Measurements from ENCODE around the gene SLC38A8.

DNA sequence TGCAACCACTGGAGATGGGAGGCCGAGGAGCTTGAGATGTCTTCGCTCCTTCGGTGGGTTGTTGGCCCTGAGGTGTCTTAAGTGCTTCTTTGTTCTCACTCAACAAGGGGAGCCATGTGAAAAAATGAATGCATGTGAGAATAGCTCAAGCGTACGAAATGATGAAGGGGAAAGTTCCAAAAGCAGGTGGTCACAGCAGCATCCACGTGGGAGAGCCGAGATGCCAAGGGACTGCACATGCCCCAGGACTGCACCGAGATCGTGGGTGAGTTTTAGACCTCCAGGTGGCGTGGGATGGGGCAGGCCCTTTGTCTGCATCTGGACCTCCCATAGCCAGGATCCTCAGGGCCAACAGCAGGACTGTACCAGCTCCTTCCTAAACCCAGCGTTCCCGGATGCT, 8.1 kb downstream of the SLC38A8 start:
- TF ChIP-seq, protein P1, sequence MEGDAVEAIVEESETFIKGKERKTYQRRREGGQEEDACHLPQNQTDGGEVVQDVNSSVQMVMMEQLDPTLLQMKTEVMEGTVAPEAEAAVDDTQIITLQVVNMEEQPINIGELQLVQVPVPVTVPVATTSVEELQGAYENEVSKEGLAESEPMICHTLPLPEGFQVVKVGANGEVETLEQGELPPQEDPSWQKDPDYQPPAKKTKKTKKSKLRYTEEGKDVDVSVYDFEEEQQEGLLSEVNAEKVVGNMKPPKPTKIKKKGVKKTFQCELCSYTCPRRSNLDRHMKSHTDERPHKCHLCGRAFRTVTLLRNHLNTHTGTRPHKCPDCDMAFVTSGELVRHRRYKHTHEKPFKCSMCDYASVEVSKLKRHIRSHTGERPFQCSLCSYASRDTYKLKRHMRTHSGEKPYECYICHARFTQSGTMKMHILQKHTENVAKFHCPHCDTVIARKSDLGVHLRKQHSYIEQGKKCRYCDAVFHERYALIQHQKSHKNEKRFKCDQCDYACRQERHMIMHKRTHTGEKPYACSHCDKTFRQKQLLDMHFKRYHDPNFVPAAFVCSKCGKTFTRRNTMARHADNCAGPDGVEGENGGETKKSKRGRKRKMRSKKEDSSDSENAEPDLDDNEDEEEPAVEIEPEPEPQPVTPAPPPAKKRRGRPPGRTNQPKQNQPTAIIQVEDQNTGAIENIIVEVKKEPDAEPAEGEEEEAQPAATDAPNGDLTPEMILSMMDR (conservative IDR thresholded peaks at IDR 0.05; ENCODE audit: low read length) = no peak
- TF ChIP-seq EZH2phosphoT487 (IDR thresholded peaks at IDR 0.05; ENCODE audit: borderline replicate concordance, low read depth, low read length) = no peak

Measured in OCI-LY7 (cell line).